ENCODE results near the gene AIDA.
A peak's percentile ranks its signal among the peaks of the same experiment; 100 is the strongest.
"Not testable (repeated sequence)": the region's sequence is repeated elsewhere in the genome, so short reads cannot be mapped to it uniquely, and the experiment has no call there.

The AIDA gene

GRCh38 chr1:222697826-222698225 lies 14.5 kb downstream of the AIDA start:
- H3K4me3 ChIP-seq (ENCODE audit: control insufficient read depth, low read depth, low read length): no peak overlapping the region
- TF ChIP-seq CTCF (conservative IDR thresholded peaks at IDR 0.05; ENCODE audit: control insufficient read depth, insufficient read depth, low read depth, low read length): no peak
- DNase-seq (ENCODE audit: low read depth): peak; percentile 48

DNA sequence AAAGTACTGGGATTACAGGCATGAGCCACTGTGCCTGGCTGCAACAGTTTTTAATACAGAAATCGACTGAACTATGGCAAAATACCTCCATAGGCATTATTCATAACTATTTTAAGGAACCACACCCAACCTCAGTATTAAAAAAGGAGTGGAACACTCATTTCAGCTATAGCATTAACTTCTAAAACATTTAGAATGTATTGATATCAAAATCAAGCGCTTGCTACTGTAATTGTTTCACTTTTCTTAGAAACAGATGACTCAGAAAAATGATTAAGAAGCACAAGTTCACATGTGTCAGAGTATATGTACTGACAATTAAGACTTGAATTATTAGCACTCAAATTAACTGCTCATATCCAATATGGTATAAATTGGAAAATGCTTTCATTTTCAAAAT lies 15.1 kb downstream of the AIDA start:
- no peak for TF ChIP-seq CTCF (conservative IDR thresholded peaks at IDR 0.05; ENCODE audit: control insufficient read depth, insufficient read depth, low read depth, low read length)
- no peak overlapping the region for H3K4me3 ChIP-seq (ENCODE audit: control insufficient read depth, low read depth, low read length)
- DNase-seq (ENCODE audit: low read depth): peak; percentile 18

GRCh38 chr1:222696741-222697140 lies 15.6 kb downstream of the AIDA start:
- TF ChIP-seq CTCF (conservative IDR thresholded peaks at IDR 0.05; ENCODE audit: control insufficient read depth, insufficient read depth, low read depth, low read length): no peak
- no peak for DNase-seq (ENCODE audit: low read depth)

DNA sequence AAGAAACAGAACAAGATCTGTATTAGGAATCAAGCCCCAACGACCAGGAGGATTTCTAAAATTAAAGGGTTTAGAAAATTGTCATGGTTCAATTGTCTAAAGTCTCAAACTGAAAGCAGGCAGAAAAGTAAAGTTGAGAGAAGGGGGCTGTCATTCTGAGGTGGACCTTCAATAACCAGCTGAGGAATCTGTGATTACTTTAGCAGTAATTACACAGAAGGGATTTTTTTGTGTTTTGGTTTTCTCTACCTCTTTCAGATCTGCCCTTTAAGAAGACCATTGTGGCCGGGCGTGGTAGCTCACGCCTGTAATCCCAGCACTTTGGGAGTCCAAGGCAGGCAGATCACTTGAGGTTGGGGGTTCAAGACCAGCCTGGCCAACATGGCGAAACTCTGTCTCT lies 17.4 kb downstream of the AIDA start:
- no peak for TF ChIP-seq CTCF (conservative IDR thresholded peaks at IDR 0.05; ENCODE audit: control insufficient read depth, insufficient read depth, low read depth, low read length)
- no peak for DNase-seq (ENCODE audit: low read depth)
- H3K4me3 ChIP-seq (ENCODE audit: control insufficient read depth, low read depth, low read length): no peak overlapping the region

More at GRCh38 chr1:222696741-222697140, 15.6 kb downstream of the AIDA start:
- no peak overlapping the region for H3K4me3 ChIP-seq (ENCODE audit: control insufficient read depth, low read depth, low read length)

DNA sequence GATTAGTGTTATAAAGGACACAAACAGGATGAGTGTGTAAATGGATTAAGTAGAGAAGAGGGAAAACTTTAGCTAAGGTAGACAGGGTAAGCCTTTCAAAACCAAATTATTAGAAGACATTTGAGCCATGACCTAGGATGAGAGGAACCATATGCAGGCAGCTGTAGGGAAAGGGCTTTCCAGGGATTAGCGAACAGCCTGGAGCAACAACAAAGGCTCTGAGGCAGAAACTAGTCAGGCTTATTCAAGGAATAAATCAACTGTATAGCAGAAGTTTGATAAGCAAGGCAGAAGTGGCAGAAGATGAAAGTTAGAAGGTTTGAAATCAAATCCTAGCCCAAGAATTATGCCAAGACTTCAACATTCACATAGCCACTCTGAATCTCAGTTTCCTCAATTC lies 21.3 kb downstream of the AIDA start:
- TF ChIP-seq CTCF (conservative IDR thresholded peaks at IDR 0.05; ENCODE audit: control insufficient read depth, insufficient read depth, low read depth, low read length): no peak
- DNase-seq (ENCODE audit: low read depth): no peak
- H3K4me3 ChIP-seq (ENCODE audit: control insufficient read depth, low read depth, low read length): no peak overlapping the region

DNA sequence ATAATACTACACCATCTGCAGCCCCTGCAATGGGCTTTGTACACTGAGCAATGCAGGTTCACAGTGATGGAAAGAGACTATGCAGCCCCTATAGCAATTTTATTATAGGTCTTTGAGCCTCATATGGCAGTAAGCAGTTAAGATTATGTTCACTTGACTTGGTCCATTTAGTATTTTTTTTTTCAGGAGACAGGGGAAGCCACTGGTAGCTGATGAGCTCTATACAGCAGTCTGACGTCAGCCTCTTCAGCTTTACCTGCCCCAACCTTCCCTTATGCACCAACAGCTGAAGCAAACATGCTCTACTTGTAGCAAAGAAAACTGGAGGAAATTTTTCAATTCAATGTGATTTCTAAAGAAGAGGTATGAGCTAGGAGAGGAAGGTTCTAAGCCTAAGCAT lies 32.2 kb downstream of the AIDA start:
- no peak overlapping the region for H3K4me3 ChIP-seq (ENCODE audit: control insufficient read depth, low read depth, low read length)
- no peak for DNase-seq (ENCODE audit: low read depth)
- no peak for TF ChIP-seq CTCF (conservative IDR thresholded peaks at IDR 0.05; ENCODE audit: control insufficient read depth, insufficient read depth, low read depth, low read length)

- TF ChIP-seq CTCF (conservative IDR thresholded peaks at IDR 0.05; ENCODE audit: control insufficient read depth, insufficient read depth, low read depth, low read length): no peak
- DNase-seq (ENCODE audit: low read depth): no peak
- no peak overlapping the region for H3K4me3 ChIP-seq (ENCODE audit: control insufficient read depth, low read depth, low read length)
These were observed 42.2 kb downstream of the AIDA start for GRCh38 chr1:222670110-222670509.

DNA sequence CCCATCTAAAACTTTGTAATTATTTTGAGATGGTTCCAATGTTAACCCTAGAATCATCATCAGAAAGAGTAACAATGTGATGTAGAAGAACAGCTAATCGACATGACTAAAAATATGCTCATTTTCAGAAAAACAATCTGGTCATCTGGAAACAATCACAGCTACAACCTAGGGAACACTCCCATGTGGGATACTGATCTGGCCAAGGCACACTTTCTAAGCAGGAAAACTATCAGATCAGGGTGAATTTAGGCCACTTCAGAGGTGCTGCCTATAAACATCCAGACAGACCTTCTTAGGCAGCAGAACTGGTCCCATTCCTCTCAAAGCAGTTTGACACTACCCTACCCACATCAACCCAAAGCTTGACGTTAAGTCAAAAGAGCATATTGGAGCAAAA lies 43.2 kb downstream of the AIDA start:
- not testable (repeated sequence) for DNase-seq (ENCODE audit: low read depth); H3K4me3 ChIP-seq (ENCODE audit: control insufficient read depth, low read depth, low read length)

GRCh38 chr1:222668184-222668583 lies 44.1 kb downstream of the AIDA start:
- DNase-seq (ENCODE audit: low read depth); H3K4me3 ChIP-seq (ENCODE audit: control insufficient read depth, low read depth, low read length): not testable (repeated sequence)

Data from fibroblast of mammary gland (primary cell).